GM19023 (cell line): ENCODE data around the gene MRTFA.

Source experiments
- ATAC-seq: cut with Tn5 transposase; IDR thresholded peaks from one replicate; pipeline ENCODE4 v1.9.1; 2021; ENCODE audit warnings: mild to moderate bottlenecking, moderate library complexity; ENCODE audit not compliant: unreplicated experiment

MRTFA gene

DNA sequence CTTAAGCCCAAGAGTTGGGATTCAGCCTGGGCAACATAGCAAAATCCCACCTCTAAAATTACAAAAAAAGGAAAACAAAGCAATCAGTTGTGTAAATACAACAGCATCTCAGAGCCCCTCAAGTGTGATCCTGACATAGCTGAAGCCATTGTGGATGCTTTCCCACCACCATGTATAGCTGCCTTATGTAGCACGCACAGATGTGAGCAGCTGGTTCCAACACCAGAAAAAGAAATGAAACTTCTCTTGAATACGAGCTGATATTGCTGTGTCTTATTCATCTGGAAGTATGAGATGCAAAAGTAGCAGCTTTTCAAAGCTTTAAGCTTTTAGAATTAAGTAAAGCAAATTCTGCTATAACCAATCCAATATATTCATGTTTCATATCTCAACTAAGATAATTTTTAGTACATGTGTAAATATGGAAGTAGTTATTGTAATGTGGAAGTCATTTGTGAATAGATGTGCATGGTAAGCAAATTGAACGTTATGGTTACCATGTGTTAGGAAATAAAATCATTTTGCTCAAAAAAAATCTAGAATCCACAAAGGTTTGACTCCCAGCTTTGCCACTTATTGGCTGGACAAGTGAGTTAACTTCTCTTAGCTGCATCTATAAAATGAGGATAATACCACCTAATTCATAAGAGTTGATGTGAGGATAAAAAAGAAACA is 203.0 kb downstream of the MRTFA start:
- no peak for ATAC-seq

DNA sequence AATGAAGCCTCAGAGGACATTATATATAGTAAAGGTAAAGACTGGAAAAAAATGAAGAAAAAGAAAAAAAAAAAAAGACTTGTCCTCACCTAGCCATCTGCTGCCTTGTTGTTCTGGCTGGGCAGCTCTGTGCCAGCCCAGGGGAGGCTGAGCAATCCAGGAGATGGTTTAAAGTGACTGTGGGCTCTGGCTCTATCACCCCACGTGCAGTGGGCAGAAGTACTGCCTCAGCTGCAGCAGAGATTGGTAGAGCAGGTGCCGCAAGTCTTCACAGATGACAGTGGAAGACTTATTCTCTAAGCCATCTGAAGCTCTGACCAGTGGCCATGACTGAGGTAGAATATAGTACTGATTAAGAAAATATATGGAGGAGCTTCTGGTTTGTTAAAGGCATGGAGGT is 203.9 kb downstream of the MRTFA start:
- no peak for ATAC-seq

DNA sequence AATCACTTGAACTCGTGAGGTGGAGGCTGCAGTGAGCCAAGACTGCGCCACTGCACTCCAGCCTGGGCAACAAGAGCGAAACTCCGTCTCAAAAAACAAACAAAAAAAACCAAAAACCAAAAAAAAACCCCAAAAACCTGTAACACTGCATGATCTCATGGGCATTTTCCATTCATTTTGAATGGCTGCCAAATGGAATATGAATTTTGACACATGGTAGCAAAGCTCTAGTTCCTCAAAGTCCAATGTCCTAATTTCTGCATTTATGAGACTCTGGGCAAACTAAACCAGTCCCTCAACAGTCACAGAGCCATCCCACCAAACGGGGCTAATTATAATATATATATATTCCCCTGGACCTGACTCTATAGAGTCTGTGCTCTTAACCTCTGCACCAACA is 204.4 kb downstream of the MRTFA start:
- no peak for ATAC-seq

DNA sequence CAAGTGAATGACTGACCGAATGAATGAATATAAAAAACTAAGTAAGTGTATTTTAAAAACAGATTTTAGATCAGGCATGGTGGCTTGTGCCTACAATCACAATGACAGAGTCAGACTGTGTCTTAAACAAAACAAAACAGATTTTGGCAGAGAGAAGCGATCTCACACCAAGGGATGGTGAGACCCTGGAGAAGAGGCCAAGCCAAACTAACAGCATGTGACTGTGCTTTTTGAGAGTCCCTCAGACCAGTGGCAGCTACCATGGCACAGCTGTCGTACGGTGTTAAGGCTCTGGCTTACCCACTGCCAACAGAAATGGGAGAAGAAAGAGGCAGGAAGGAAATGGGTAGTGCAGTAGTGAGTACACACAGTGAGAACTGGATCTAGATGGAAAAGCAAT is 205.5 kb downstream of the MRTFA start:
- no peak for ATAC-seq

DNA sequence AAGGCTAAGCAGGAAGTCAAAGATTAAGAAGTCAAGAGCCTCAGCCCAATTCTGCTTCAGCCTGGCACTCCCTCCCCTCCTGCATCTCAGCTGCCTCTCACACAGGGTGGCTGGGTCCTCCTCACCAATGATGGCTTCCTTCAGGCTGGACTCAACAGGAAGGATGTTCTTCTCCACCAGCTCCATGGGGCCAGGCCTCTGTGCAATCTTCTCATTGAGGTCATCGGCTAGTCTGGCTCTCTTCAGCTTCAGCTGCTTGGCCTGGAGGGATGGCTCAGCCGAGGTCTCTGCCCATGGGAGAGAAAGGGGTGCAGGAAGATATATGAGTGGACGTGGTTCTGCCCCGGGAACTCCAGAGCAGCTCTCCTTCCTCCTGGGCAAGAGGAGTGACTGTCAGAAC is 207.0 kb downstream of the MRTFA start:
- ATAC-seq: no peak

DNA sequence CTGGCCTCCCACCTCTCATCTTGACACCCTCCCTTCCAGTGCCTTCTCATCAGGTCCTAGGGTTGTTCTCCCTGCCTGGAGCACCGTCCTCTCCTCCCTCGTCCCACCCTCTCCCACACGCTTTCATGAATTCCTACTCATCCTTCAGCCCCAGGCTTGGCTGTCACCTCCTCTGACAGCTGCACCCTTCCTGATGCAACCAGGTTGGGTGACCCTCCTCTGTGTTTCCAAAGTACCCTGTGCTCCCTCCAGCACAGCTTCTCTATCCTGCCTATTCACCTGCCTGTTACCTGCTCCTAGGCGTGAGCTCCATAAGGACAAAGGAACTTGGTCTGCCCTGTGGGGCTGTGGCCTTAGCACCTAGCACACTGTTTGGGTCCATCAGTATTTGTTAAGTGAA is 207.7 kb downstream of the MRTFA start:
- ATAC-seq: no peak

DNA sequence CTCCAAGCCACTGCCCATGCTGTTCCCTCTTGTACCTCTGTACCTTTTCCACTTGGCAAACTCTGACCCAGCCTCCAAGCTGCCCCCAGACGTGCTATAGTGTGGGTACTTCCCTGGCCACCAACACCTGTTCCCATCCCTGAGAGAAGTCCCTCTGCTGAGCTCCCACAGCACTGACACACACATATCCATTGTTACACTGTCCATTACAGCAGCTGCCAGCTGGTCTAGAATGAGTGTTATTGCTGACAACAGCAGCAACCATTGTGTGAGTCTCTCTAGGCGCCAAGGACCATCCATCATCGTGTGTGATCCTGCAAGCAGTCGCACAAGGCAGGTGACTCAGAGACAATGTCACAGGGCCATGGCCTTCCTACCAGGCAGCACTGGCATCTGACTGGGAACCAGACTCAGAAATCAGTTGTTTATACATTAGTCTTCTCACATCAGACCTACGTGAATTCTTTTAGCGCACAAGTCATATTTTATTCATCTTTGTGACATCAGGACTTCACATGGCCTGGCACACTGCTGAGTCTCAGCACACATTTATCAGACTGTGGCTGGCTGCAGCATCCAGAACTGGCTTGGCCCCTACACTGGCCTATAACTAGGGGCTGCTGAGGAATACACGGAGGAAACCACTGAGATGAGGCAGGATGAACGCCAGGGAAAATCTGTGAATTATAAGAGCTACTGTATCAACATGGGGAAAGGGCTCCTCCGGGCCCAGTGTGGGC is 209.8 kb downstream of the MRTFA start:
- ATAC-seq: no peak

DNA sequence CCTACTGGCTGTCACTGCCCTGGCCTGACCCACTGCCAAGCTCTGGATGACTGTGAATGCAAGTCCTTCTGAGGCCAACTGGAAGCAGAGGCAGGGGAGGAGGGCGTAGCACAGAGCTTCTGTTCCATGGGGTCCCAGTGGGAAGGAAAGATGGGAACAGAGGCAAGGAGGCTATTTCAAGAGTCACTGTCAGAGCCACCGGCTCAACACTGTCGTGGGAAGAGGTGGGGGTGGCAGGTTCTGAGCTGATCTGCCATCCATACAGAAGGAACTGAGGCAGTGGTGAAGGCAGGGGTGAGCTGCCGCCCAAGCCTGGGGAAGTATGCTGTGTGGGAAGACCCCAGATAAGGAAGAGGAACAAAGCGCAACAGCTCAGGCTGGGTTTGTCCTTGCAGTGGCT is 211.4 kb downstream of the MRTFA start:
- ATAC-seq: no peak

DNA sequence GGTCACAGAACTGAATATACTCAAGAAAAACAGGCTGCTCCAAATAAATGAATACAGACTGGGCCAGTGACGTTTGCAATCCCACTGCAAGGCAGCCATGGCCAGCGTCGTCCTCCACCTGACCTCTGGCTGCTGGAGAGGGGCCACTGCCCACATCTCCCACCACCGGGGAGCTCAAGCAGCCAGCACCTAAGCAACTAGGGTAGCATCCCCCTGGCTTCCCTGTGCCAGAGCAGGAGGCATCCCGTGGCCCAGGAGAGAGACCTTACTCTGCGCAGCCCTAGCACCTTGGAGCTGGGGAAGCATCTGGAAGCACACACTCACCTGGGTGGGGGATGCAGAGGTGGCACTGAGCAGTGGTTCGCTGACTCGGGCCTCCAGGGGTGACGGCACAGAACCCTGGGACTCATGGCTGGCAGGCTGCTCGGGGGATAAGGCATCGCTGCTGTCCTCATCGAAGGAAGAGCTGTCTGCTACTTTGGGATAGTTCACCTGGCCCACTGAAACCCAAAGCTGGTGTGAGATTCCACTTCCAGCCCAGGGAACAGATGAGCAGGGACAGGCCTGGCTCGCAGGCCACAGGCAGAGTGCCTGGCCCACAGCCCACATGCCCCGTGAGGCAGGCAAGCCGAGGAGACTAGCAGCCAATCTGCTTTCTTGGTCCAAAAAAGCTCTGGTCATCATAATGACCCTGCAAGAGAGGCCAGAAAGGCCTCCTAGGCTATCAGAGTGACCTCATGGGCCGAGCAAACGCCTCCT is 212.5 kb downstream of the MRTFA start:
- no peak for ATAC-seq

DNA sequence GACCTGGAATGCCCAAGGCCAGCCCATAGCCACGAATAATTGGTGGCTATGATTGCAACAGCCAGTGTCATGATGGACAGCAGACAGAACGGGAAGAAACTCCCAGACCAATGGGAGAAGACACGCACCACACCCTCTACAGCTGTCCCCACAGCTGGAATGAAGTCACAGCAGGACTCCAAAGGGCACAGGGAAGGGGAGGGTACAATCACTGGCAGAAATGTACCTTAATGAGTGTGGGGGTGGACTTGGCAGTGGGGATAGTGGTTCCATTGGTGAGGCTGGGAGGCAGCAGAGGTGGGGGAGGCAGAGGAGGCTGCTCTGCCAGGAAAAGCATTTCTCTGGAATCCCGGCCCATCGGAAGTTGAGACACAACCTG is 213.2 kb downstream of the MRTFA start:
- ATAC-seq: no peak

DNA sequence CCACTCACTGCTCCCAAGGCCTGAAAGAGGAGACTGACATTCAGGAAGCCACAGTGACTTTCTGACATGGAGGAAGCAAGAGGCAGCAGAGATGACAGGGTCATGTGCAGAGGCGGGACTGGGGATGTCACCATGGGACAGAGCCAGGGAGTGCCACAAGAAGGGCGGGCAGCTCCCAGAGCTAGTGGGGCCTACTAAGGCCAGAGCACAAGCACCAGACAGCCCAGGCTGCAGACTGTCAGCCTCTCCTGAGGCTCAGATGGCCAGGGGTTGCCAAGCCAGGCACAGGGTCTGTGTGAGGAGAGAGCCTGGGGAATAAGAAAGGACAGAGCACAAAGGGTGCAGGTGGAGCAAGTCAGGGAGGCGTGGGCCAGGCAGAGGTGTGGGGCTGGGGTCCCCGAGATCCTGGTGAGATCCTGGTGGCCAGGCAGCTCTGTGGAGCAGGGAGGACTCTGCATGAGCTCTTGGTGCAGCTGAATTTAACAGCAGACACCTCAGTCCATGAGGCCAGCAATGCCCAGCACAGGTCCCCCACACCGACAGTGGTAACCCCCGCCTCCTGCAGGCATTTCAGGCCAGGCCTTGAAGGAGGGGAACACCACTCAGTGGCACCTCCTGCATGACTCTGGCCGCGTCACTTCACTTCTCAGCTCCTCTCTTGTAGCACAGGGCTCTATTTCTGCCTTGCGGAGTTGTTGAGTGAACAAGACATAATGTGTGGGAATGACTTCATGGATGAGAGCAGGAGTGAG is 213.8 kb downstream of the MRTFA start:
- no peak for ATAC-seq

DNA sequence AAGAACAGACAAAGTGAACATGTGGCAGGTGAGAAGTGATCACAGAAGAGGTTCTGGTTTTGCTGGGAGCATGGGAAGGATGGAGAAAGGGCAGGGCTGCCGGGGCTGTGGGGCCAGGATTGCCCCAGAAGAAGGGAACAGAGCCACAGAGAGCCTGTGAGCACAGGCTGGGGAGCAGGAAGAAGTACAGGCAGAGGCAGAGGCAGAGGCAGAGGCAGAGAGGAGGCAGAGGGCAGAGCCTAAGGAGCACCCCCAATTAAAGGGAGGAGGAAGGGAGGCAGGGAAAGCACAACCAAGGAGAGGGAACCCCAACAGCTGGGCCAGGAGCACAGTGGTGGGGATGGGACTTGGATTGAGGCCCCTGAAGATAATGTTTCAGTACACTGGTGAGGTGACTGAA is 214.6 kb downstream of the MRTFA start:
- ATAC-seq: no peak

DNA sequence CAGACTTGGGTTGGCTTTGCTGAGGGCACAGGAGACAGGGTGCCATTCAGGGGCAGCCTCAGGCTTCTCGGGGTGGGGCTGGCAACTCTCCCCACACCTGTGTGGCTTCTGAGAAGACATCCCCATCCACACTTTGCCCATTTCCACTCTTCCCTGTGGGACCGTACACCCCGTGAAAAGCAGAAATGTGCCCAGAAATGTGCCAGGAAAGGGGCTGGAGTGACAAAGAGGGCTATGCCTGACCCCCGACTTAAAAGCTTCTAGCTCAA is 215.5 kb downstream of the MRTFA start:
- no peak for ATAC-seq

DNA sequence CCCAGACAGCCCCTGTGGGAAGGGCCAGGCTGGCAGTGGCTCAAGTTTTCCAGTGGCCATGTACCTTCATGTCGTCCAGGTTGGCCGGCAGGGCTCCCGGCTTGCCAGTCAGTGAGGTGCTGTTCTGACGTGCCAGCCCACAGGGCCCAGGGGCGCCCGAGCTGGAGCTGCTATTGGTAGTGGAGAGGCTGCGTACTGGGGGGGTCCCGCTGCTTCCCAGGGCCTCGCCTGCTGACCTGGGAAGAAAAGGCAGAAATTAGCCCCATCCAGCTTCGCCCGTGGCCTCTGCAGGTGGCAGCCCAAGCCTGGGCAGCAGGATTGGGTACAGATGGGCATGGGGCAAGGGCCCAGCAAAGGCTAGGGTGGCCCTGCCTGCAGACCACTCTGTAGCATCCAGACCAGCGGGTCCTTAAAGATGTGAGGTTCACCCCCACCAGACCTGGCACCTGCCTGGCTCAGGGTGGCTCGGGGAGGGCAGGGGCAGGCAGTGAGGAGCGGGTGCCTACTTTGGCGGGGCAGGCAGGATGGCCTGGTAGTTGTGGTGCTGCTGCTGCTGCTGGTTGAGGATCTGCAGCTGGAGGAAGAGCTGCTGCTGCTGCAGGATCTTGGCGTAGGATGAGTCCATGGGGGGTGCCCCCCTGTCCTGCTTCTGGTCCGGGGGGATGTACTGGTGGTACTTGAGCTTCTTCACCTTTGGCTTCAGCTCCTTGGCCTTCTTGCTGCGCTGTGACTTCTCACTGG is 216.0 kb downstream of the MRTFA start:
- ATAC-seq: no peak

DNA sequence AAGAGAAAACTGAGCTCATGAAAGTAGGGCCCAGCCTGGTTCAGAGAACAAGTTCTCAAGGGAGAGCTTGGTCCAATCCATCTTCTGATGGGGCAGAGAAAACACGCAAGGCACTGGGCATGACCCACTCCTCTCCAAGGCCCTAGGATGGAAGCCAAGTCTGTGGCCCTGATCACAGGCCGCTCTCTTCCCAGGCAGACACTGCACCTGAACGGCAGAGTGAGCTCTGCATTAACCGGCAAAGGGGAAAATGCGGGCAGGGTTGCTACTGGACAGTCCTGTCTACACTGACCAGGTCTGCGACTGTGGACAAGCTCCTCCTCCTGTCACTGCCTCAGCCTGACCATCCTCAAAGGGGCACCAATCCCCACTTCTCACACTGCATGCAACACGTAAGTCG is 216.8 kb downstream of the MRTFA start:
- ATAC-seq: no peak

DNA sequence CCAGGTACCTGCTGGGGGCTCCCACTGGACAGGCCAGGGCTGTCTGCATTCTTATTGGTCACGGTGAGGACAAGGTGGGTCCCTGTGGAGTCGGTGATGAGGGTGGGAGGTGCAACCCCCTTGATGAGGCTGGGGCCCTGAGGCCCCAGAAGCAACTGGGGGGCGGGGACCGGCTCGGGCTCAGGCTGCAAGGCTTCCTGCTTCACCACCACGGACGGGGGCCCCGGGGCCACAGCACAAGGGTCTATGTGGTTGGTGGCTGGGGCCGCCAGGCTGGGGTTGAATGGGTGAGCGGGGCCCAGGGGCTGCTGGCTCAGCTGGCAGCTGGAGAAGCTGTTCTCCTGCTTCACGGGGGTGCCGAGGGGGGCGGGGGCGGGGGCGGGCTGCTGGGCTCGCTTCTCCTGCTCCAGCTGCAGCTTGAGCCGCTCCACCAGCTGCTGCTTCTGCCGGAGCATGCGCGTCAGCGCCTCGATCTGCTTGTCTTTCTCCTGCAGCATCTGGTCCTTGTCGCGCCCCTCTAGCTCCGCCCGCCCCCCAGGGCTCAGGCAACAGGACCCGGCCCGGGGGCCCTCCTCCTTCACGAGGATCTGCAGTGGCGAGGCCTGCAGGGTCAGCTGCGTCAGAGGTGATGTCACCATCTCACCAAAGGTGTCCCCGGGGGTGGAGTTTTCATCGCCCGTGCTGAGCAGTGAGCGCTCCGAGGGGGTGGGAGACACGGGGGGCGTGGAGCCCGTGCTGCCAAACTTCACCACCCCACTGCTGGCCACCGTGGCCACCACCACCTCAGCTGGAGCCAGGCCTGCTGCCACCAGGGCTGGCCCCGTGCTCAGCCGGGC is 217.9 kb downstream of the MRTFA start:
- no peak for ATAC-seq

DNA sequence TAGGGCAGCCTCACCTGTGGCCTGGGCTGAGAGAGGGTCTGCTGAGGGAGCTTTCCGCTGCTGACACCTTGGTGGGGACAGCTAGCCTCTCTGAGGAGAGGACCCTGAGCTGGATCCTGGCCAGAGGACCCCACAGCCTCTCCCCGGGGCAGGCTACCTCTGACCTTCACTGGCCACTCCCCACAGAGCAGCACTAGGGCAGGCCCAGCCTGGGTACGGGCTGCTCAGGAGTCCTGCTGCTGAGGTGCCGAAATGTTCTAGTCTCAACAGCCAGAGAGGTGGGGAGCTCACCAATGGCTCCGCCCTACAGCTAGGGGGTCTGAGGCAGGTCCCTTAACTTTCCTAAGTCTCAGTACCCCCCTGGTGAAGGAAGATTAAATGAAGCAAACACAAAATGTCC is 218.6 kb downstream of the MRTFA start:
- ATAC-seq: no peak

DNA sequence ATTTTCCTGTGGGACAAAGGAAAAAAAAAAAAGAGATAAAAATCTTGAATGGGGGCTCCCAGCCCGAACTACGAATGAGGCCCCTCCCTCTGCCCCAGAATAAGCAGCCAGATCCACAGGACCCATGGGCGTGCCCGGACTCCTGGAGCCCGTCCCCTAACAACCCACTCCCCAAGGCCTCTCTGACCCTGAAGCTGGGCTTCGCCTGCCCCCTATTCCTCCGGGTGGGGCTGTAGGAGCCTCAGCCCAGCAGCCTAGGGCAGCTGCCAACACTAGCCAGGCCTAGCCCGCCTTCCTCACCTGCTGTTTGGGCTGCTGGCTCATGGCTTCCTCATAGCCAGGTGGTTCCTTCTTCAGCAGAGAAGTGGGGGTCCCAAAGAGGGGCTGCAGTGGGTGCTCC is 219.5 kb downstream of the MRTFA start:
- no peak for ATAC-seq

DNA sequence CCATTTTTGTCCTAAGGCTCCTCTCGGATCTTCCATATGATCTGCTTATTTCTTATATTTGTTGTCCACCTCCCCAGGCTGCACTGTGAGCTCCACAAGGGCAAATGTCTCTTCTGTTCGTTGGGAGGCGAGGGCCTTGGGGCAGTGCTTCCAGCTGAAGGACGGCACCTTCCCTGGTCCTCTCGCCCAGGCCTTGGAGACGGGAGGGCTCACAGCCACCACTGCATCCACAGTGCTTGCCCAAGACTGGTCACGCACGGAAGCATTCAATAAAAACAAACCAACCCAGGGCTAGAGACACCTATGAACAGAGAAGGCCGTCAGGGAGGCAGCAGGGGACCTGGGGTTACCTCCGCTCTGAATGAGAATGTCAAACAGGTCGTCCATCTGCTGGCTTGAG is 219.9 kb downstream of the MRTFA start:
- ATAC-seq: no peak

DNA sequence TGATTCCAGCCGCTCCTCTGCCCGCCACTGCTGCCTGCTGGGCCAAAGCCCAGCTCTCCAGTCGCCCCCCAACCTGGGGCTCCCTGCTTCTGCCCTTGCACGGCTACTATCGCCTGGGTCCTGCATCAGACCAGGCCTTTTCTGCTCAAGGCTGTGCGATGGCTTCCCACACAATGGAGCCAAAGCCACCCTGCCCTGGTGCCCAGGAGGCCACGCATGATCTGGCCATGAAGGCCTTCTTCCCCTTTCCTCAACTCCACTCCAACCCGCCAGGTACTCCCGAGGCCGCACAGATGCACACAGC is 220.3 kb downstream of the MRTFA start:
- no peak for ATAC-seq
